WTC11 (cell line): ENCODE data around the gene EBF3.

Source experiments
- CTCF ChIP-seq: fragments of 200-600 bp; IDR thresholded peaks from 2 replicates; pipeline ENCODE4 v1.8.0; 2022; ENCODE audit warnings: antibody characterized with exemption
- HMGA2 ChIP-seq: fragments of 250-450 bp; sonication (Bioruptor Pico); IDR thresholded peaks from 2 replicates; pipeline ENCODE4 v1.4.0; 2021; ENCODE audit warnings: mild to moderate bottlenecking, moderate library complexity
- MAX ChIP-seq: sonication (generic); formaldehyde crosslinking; IDR thresholded peaks from 2 replicates; pipeline ENCODE4 v1.8.0; 2022; ENCODE audit warnings: mild to moderate bottlenecking, missing genetic modification reagents
- TCF7 ChIP-seq: sonication (generic); formaldehyde crosslinking; IDR thresholded peaks from 2 replicates; pipeline ENCODE4 v1.8.0; 2022; ENCODE audit warnings: mild to moderate bottlenecking, low read depth, missing genetic modification reagents, moderate library complexity
- ZNF138 ChIP-seq: sonication (generic); formaldehyde crosslinking; conservative IDR thresholded peaks from 2 replicates; pipeline ENCODE4 v1.8.1; 2022; ENCODE audit warnings: mild to moderate bottlenecking, moderate library complexity, missing genetic modification reagents
- TF ChIP-seq, protein P1 (sequence below): sonication (generic); formaldehyde crosslinking; IDR thresholded peaks from 2 replicates; pipeline ENCODE4 v1.8.1; 2023; ENCODE audit warnings: mild to moderate bottlenecking, missing genetic modification reagents, moderate library complexity

DNA sequence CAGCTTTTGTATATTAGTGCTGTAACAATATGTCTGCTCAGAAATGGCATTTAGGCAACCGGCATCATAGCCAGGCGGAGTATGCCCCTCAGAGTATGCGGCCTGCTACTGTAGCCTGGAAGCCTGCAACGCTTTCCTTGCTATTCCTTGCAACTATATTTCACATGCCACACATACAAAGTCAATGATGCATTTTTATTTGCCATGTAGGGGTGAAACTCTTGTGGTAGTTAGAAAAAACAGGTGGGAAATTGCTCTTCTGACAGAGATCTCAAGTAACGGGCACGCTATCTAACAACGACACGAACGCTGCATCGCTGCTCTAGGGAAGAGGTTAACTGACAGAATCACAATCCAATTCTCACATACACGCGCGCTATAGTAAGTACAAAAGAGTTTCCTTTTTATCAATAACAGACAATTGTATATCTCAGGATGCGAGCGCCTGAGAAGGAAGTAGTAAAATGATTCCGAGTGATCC lies 5.9 kb downstream of the EBF3 start:
- TF ChIP-seq ZNF138 (CRISPR knock-in tag) (no peak), TCF7 (CRISPR knock-in tag) (no peak), HMGA2 (CRISPR knock-in tag) (no peak), CTCF (no peak), MAX (CRISPR knock-in tag) (no peak)
- TF ChIP-seq, protein P1, sequence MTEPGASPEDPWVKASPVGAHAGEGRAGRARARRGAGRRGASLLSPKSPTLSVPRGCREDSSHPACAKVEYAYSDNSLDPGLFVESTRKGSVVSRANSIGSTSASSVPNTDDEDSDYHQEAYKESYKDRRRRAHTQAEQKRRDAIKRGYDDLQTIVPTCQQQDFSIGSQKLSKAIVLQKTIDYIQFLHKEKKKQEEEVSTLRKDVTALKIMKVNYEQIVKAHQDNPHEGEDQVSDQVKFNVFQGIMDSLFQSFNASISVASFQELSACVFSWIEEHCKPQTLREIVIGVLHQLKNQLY (CRISPR knock-in tag): no peak
